CD1c-positive myeloid dendritic cell (primary cell): ENCODE results near the gene KCTD10.

Source experiments
- DNase-seq: peaks from one replicate; pipeline ENCODE4 v3.0.0-alpha.2; 2016; ENCODE audit errors: extremely low spot score

The KCTD10 gene

GRCh38 chr12:109494348-109494881, 17.3 kb upstream of the KCTD10 start:
- no peak for DNase-seq

GRCh38 chr12:109493938-109494337, 16.8 kb upstream of the KCTD10 start:
- no peak for DNase-seq

GRCh38 chr12:109493090-109493489, 16.0 kb upstream of the KCTD10 start:
- DNase-seq, result no peak

DNA sequence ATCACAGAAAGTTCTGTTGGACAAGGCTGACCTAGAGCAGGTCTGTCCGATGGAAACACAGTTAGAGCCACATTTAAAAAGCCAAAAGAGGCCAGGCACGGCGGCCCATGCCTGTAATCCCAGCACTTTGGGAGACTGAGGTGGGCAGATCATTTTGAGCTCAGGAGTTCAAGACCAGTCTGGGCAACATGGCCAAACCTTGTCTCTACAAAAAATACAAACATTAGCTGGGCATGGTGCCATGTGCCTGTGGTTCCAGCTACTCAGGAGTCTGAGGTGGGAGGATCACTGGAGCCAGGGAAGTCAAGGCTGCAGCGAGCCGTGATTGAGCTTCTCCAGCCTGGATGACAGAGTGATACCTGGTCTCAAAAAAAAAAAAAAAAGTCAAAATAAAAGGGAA, 15.3 kb upstream of the KCTD10 start:
- no peak for DNase-seq

- DNase-seq, result no peak
Observed at GRCh38 chr12:109491671-109492070, 14.6 kb upstream of the KCTD10 start.

DNA sequence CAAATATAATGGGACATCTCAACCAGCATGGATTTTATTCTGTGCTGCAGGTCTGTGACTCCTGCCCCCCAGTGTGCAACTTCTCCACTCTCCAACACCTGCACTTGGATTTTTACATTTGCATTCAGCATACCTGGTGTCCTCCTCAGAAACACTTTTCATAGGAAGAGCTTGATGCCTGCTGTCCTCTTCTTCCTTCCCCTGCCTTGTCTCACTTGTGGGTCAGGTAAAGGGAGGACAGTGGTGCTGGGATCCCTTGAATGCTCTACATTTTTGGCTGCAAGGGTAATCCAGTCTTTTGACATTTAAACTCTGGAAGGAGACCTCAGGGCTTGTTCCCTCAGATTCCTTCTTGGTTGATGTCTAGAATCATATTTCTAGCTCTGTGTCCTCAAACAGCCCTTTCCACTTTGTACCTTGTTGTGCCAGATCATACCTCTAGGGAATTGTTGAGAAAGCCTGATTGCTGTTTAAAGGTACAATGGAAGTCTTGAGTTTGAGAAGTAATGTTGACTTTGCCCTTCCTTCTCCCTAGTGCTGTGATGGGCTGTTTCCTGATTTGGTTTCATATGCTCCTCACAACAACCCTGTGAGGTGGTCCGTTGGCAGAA, 13.0 kb upstream of the KCTD10 start:
- DNase-seq, result no peak

- DNase-seq, result no peak
Observed at GRCh38 chr12:109489016-109489954, 12.2 kb upstream of the KCTD10 start.

DNA sequence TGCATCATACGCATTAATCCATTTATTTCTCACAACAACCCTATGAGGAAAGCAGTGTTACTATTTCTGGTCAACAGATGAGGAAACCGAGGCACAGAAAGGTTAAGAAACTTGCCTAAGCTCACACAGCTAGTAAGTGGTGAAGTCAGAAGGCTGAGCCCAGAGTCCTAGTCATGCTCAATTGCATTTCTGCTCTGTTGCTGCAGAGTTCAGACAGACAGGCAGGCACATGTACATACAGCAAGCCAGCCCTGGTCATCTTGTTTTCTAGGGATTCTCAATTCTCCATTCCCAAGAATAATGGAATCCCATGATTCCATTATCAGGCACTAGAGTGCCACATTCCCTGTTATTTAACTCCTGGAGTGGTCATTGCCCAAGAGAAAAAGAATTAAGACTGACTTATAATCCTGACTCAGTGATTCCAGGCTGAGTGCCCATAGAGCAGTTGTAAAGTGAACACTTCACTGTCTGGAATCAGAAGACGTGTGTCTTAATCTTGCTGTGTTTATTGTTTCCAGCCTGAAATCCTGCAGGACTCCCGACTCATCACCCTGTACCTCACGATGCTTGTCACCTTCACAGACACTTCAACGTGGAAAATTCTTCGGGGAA, 11.1 kb upstream of the KCTD10 start:
- DNase-seq, result no peak

DNA sequence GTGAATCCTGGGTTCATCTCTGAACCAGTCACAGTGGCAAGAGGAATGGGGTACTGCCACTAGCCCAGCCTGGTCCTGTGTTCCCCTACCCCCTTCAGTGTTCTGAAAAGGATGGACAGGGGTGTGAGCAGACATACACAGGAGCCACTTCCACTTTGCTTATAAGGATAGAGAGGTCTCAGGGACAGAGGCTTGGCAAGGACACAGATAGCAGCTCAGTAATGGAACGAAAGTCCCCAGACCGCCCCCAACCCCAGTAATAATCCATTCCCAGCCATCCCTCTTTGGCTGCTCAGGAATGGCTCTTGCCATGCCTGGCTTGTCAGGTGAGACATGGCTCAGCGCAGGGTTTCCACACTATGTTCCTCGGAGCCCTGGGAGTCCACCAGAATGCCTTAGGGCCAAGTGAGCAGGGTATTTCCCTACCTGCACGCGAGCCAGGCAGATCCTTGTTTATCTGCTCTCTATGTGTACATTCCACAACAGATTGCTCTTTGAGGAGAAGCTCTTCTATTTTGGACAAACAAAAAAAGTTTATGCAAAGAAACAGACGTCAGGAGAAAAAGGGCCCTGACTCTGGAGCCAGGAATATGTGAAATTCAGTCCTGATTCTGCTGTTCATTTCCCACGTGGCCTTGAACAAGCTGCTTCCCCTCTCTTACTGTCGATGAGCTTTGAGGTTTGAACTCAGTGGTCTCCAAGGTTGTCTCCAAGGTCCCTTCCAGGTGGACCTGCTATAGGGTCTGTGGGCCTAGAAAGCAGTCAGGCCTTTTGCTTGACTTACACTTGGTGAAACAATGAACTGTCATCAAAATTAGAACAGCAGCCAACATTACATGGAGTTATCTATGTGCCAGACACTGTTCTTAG, 10.3 kb upstream of the KCTD10 start:
- DNase-seq, result no peak

DNA sequence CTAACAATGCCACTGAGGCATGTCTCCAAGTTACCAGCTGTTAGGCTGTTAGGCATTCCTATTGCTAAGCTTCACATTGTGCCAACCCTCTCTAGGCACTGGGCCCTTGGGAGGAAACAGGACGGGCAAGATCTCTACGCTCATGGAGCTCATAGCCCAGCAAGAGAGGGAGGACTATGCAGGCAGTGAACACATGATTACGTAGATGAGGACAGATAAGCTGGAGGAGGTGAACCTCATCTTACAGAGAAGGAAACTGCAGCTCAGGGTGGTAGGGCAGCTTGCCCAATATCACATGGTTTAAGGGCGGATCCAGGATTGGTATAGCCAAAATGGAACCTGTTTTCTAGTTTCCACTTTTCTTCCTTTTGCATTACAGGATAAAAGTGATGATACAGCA, 8.1 kb upstream of the KCTD10 start:
- no peak for DNase-seq

DNA sequence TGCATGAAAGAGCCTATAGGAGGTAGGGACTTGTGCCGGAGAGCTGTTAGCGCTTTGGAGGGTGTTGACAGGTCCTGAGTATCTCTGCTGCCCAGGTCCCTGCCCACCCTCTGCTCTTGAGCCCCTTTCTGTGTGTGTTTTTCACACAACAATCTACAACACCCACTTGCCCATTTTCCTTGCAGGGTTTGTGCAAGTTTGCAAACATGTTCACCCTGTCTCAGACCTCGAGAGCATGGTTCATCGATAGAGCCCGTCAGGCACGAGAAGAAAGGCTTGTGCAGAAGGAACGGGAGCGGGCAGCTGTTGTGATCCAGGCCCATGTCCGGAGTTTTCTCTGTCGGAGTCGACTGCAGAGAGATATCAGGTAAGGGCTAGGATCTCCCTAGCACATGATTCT, 6.2 kb upstream of the KCTD10 start:
- DNase-seq, result no peak

- no peak for DNase-seq
Observed at GRCh38 chr12:109482894-109483293, 5.8 kb upstream of the KCTD10 start.

GRCh38 chr12:109482491-109482890, 5.4 kb upstream of the KCTD10 start:
- DNase-seq, result no peak

DNA sequence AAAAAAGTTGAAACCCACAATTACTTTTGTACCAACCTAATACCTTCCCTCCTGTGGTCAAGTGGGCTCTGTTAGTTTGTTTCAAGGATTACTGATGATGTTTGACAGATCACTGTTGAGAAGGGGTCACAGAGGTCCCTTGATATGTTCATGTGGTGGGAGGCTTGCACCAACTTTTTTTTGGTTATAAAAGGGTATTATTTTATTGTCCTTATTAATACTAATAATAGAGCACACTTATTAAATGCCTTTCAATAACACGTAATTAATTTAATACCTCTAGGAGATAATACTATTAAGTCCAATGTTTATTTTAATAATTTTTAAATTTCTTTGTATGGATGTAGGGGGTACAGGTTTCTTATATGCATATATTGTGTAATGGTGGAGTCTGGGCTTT, 4.8 kb upstream of the KCTD10 start:
- DNase-seq, result no peak

DNA sequence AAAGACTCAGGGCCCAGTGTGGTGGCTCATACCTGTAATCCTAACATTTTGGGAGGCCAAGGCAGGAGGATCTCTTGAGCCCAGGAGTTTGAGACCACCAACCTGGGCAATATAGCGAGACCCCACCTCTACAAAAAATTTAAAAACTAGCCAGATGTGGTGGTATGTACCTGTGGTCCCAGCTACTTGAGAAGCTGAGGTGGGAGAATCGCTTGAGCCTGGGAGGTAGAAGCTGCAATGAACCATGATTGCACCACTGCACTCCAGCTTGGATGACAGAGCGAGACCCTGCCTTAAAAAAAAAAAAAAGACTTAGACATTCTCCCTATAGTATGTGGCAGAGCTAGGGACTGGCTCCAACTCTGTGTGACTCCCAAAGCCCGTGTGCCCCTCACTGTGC, 3.3 kb upstream of the KCTD10 start:
- no peak for DNase-seq

DNA sequence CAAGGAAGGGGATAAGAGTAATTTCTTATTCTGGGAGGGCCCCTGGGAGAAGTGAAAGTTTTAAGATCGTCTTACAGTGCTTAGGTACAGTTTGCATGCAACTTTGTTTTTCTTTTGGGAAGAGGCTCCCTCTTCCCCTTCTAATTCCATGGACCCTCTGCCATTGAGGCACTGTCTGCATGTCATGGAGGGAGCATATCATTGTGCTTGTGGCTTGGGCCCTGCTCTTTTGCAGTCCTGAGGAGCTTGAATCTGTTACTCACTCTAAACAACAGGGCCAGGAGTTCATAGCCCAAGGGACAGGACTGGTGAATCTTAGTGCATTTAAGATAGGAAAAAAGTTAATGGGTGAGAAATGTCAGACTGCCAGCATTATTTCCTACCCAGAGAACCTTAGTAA, 2.7 kb upstream of the KCTD10 start:
- DNase-seq, result no peak

DNA sequence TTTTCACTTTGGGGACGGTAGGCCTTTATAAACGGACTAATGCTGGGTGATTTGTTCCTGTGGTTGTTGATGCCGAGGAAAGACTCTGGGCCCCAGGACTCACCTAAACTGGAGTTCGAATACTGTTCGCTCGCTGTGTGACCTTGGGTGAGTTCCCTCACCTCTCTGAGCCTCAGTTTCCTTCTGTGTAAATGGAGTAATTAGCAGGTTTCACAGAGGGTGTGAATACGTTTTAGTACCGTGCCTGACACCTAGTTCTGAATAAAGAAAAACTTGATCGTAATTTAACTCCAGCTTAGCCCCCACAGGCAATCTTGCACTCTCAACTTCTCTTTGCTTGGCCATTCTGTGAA, 839 bp upstream of the KCTD10 start:
- no peak for DNase-seq

DNA sequence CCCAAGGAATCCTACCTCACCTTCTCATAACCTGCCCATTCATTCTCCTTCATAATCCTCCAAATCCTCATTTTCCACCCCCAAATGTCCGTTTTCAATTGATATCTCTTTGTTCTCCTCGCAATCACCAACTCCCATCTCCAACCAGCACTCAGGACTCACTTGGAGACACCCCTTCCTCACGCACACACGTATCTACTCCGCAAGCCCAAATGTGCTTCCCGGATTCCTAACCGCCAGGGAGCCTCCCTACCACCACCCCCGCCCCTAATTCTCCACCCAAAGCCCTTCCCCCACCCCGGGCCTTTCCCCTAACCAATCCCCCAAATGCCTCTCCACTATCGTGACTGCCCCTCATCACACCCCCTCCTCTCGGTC, 304 bp downstream of the KCTD10 start:
- DNase-seq, result no peak

GRCh38 chr12:109475993-109476806, 900 bp downstream of the KCTD10 start:
- DNase-seq, result no peak

DNA sequence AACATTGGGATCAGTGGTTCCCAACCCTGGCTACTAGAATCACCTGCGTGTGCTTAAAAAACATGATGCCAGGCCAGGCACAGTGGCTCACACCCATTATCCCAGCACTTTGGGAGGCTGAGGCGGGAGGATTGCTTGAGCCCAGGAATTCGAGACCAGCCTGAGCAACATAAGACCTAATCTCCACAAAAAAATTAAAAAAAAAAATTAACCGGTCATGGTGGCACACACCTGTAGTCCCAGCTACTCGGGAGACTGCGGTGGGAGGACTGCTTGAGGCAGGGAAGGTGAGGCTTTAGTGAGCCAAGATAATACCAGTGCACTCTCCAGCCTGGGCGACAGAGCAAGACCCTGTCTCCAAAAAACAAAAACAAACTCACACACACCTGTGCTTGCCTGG, 2.0 kb downstream of the KCTD10 start:
- DNase-seq, result no peak
